SK-N-SH (cell line): ENCODE measurements around the gene NTN1. TPM values are rescaled to one million over a fixed set of nuclear protein-coding genes. Genes with fewer than 3 reads are reported as not detected.

Experiments
- CTCF ChIA-PET: fragments of 300-600, 350-600 bp; formaldehyde crosslinking; extraction: SDS; loops from one replicate; lab custom pipeline; 2021; lab: Yijun Ruan, JAX
- POLR2A ChIA-PET: fragments of 350-600 bp; sonication (Branson Sonifier 250); formaldehyde crosslinking; extraction: SDS; loops from one replicate; lab custom pipeline; 2020; ENCODE audit warnings: antibody characterized with exemption, inconsistent platforms; lab: Yijun Ruan, JAX
- DNase-seq: peaks from one replicate; pipeline ENCODE4 v3.0.0; 2012
- H2AFZ ChIP-seq: fragments of 200-600 bp; sonication (generic); 2 replicates; pipeline ENCODE4 v1.8.1; 2016; ENCODE audit warnings: antibody characterized with exemption, mild to moderate bottlenecking, low read depth
- H3F3A ChIP-seq: fragments of 200-600 bp; sonication (generic); replicated peaks from 2 replicates; pipeline ENCODE3; 2016; ENCODE audit warnings: antibody characterized with exemption, mild to moderate bottlenecking; ENCODE audit not compliant: insufficient read depth
- H3K27ac ChIP-seq, 2 experiments: fragments of 200-500 bp in 1 of 2; fragments of 200-600 bp in 1 of 2; sonication (Bioruptor generic) in 1 of 2; sonication (generic), shearing (Covaris generic) in 1 of 2; 2 replicates each; pipeline versions ENCODE4 v1.5.1 to v1.6.1; 2014 to 2016; ENCODE audit warnings: low read depth in 2 of 2, inconsistent platforms in 1 of 2, low read length in 1 of 2, mild to moderate bottlenecking in 1 of 2, mixed read lengths in 1 of 2
- H3K27me3 ChIP-seq: fragments of 200-600 bp; sonication (generic), shearing (Covaris generic); 2 replicates; pipeline ENCODE4 v1.6.1; 2016; ENCODE audit warnings: mixed run types; ENCODE audit not compliant: insufficient read depth
- H3K36me3 ChIP-seq, 2 experiments: fragments of 200-500 bp in 1 of 2; fragments of 200-600 bp in 1 of 2; sonication (Bioruptor generic) in 1 of 2; sonication (generic) in 1 of 2; replicated peaks in 1 of 2; 2 replicates each; pipeline versions ENCODE3 to v1.5.1; 2014 to 2016; ENCODE audit warnings: low read length in 1 of 2, mild to moderate bottlenecking in 1 of 2; ENCODE audit not compliant: insufficient read depth in 2 of 2, control insufficient read depth in 1 of 2
- H3K4me1 ChIP-seq, 2 experiments: fragments of 200-500 bp in 1 of 2; fragments of 200-600 bp in 1 of 2; sonication (Bioruptor generic) in 1 of 2; sonication (generic), shearing (Covaris generic) in 1 of 2; 2 replicates each; pipeline versions ENCODE4 v1.5.1 to v1.6.1; 2014 to 2016; ENCODE audit warnings: low read depth in 1 of 2, low read length in 1 of 2, mixed run types in 1 of 2; ENCODE audit not compliant: insufficient read depth in 2 of 2, control insufficient read depth in 1 of 2
- H3K4me2 ChIP-seq: fragments of 200-600 bp; sonication (generic), shearing (Covaris generic); 2 replicates; pipeline ENCODE4 v1.6.1; 2017; ENCODE audit warnings: mixed run types
- H3K4me3 ChIP-seq, 2 experiments: fragments of 200-500 bp in 1 of 2; fragments of 200-600 bp in 1 of 2; sonication (Bioruptor generic) in 1 of 2; sonication (generic), shearing (Covaris generic) in 1 of 2; 2 replicates each; pipeline versions ENCODE4 v1.5.1 to v1.8.1; 2014 to 2016; ENCODE audit warnings: low read depth in 2 of 2, inconsistent platforms in 1 of 2, low read length in 1 of 2, mild to moderate bottlenecking in 1 of 2, mixed read lengths in 1 of 2, moderate library complexity in 1 of 2
- H3K79me2 ChIP-seq: fragments of 200-600 bp; sonication (generic); 2 replicates; pipeline ENCODE4 v1.8.1; 2017; ENCODE audit warnings: mild to moderate bottlenecking; ENCODE audit not compliant: insufficient read depth
- H3K9ac ChIP-seq: fragments of 200-600 bp; sonication (generic); 2 replicates; pipeline ENCODE4 v1.6.1; 2017; ENCODE audit warnings: mixed run types
- H3K9me2 ChIP-seq: fragments of 200-600 bp; sonication (generic); 2 replicates; pipeline ENCODE4 v1.6.1; 2017; ENCODE audit warnings: mixed run types
- H3K9me3 ChIP-seq: fragments of 200-600 bp; sonication (generic); 2 replicates; pipeline ENCODE4 v1.6.1; 2017; ENCODE audit warnings: mixed run types, mild to moderate bottlenecking, moderate library complexity
- H4K20me1 ChIP-seq: fragments of 200-600 bp; sonication (generic); 2 replicates; pipeline ENCODE4 v1.6.1; 2017; ENCODE audit warnings: mild to moderate bottlenecking, mixed run types; ENCODE audit not compliant: insufficient read depth
- EZH2phosphoT487 ChIP-seq: fragments of 200-600 bp; sonication (generic); IDR thresholded peaks from 2 replicates; pipeline ENCODE4 v1.6.1; 2017; ENCODE audit warnings: low read depth, mixed run types, mild to moderate bottlenecking, antibody characterized with exemption, moderate library complexity, borderline replicate concordance
- FOXJ3 ChIP-seq: sonication (generic); formaldehyde crosslinking; IDR thresholded peaks from 2 replicates; pipeline ENCODE4 v1.5.1; 2020; ENCODE audit warnings: mild to moderate bottlenecking, missing genetic modification reagents
- FOXM1 ChIP-seq: IDR thresholded peaks from 2 replicates; pipeline ENCODE4 v1.4.0; 2012; ENCODE audit warnings: low read depth, mild to moderate bottlenecking
- GABPA ChIP-seq: IDR thresholded peaks from 2 replicates; pipeline ENCODE4 v1.4.0; 2012; ENCODE audit warnings: low read depth, mild to moderate bottlenecking
- GATA2 ChIP-seq: sonication (generic); formaldehyde crosslinking; IDR thresholded peaks from 2 replicates; pipeline ENCODE4 v1.5.0; 2020; ENCODE audit warnings: mild to moderate bottlenecking, missing genetic modification reagents
- IRF3 ChIP-seq: fragments of 150-350 bp; IDR thresholded peaks from 2 replicates; pipeline ENCODE4 v1.6.1; 2016; ENCODE audit warnings: mild to moderate bottlenecking, low read depth, low read length
- MAX ChIP-seq: IDR thresholded peaks from 2 replicates; pipeline ENCODE4 v1.4.0; 2012; ENCODE audit warnings: low read depth
- MXI1 ChIP-seq: IDR thresholded peaks from 2 replicates; pipeline ENCODE4 v1.6.1; 2012; ENCODE audit warnings: mild to moderate bottlenecking, low read depth, low read length, improper control_type of control experiment
- NRF1 ChIP-seq: IDR thresholded peaks from 2 replicates; pipeline ENCODE4 v1.6.1; 2012; ENCODE audit warnings: low read depth, mild to moderate bottlenecking, low read length
- PBX3 ChIP-seq: IDR thresholded peaks from 2 replicates; pipeline ENCODE4; 2012
- RAD21 ChIP-seq: IDR thresholded peaks from 2 replicates; pipeline ENCODE4 v1.6.1; 2012; ENCODE audit warnings: mild to moderate bottlenecking, low read length
- REST ChIP-seq: IDR thresholded peaks from 2 replicates; pipeline ENCODE4 v1.6.1; 2012; ENCODE audit warnings: mild to moderate bottlenecking, low read depth, low read length, moderate library complexity
- RFX5 ChIP-seq: IDR thresholded peaks from 2 replicates; pipeline ENCODE4 v1.6.1; 2012; ENCODE audit warnings: mild to moderate bottlenecking, improper control_type of control experiment, low read length
- RXRA ChIP-seq: IDR thresholded peaks from 2 replicates; pipeline ENCODE4 v1.4.0; 2012; ENCODE audit warnings: low read depth, mild to moderate bottlenecking, borderline replicate concordance
- SIN3A ChIP-seq: IDR thresholded peaks from 2 replicates; pipeline ENCODE4 v1.6.1; 2012; ENCODE audit warnings: low read depth, mild to moderate bottlenecking, low read length, moderate library complexity, borderline replicate concordance
- TAF1 ChIP-seq: IDR thresholded peaks from 2 replicates; pipeline ENCODE4 v1.6.1; 2012; ENCODE audit warnings: low read depth, mild to moderate bottlenecking, low read length, moderate library complexity, borderline replicate concordance
- TCF12 ChIP-seq: IDR thresholded peaks from 2 replicates; pipeline ENCODE4 v1.4.0; 2012
- ZBTB33 ChIP-seq: IDR thresholded peaks from 2 replicates; pipeline ENCODE4 v1.4.0; 2012; ENCODE audit warnings: low read depth, borderline replicate concordance
- WGBS: methylation state at CpG from one replicate; pipeline ENCODE4 v1.1.6; 2017; ENCODE audit warnings: low lambda C conversion rate; 5-methylcytosine and 5-hydroxymethylcytosine counted together
- polyA plus RNA-seq, 3 experiments: library from polyadenylated mRNA; depleted of rRNA; stranded (reverse); fragments of >200 nt; gene quantifications; 2 replicates each; pipeline ENCODE4 v1.2.3, GENCODE V29; 2012

The NTN1 gene
- polyA plus RNA-seq, 1 of the 3 experiments (the other 2 are of a cell fraction) = 0.05 TPM

- TF ChIP-seq REST (no peak), EZH2phosphoT487 (no peak)
These were observed 167.1 kb downstream of the NTN1 start (continued) for GRCh38 chr17:9188367-9188766.

- Histone ChIP-seq H3F3A (no peaks in the 10 kb centered on the region), H3K36me3 (no peaks in the 10 kb centered on the region), H3K4me1 (no peaks in the 10 kb centered on the region), H3K9ac (no peak overlapping the region), H3K27me3 (no peaks in the 10 kb centered on the region), H3K4me2 (no peak overlapping the region), H3K4me3 (no peak overlapping the region), H3K9me2 (no peaks in the 10 kb centered on the region), H3K9me3 (no peaks in the 10 kb centered on the region), H3K27ac (no peak overlapping the region)
- DNase-seq = no peak
- ChIA-PET POLR2A (no interaction called here), CTCF (no interaction called here)
- WGBS = 65% methylated on average over 3 of the region's 3 CpGs
- TF ChIP-seq PBX3 (no peak), RFX5 (no peak), MAX (no peak), SIN3A (no peak), FOXJ3 (CRISPR knock-in tag) (no peak), GATA2 (CRISPR knock-in tag) (no peak), TAF1 (no peak), ZBTB33 (no peak), TCF12 (no peak), MXI1 (no peak), NRF1 (no peak), RXRA (no peak), EZH2phosphoT487 (no peak), RAD21 (no peak), REST (no peak), FOXM1 (no peak), IRF3 (no peak), GABPA (no peak)
- TF ChIP-seq, all 33 proteins: peak for 0
- Histone ChIP-seq H4K20me1 (no peaks in the 10 kb centered on the region), H3K79me2 (no peaks in the 10 kb centered on the region), H2AFZ (no peak overlapping the region)
These were observed 168.6 kb downstream of the NTN1 start for GRCh38 chr17:9189870-9190269.
